GM18502 (cell line): Measurements from ENCODE around the gene TRIM43.
"Not testable (repeated sequence)": the region's sequence is repeated elsewhere in the genome, so short reads cannot be mapped to it uniquely, and the experiment has no call there.

Source experiments
- ATAC-seq: cut with Tn5 transposase; IDR thresholded peaks from one replicate; pipeline ENCODE4 v1.9.1; 2021; ENCODE audit warnings: mild to moderate bottlenecking; ENCODE audit not compliant: unreplicated experiment, poor library complexity

Gene TRIM43

GRCh38 chr2:95640515-95641288, 48.9 kb downstream of the TRIM43 start:
- not testable (repeated sequence) for ATAC-seq

GRCh38 chr2:95641289-95641575, 49.4 kb downstream of the TRIM43 start:
- ATAC-seq: not testable (repeated sequence)

- not testable (repeated sequence) for ATAC-seq
These were observed 50.0 kb downstream of the TRIM43 start for GRCh38 chr2:95641787-95642186.

GRCh38 chr2:95642360-95642759, 50.6 kb downstream of the TRIM43 start:
- not testable (repeated sequence) for ATAC-seq

- ATAC-seq: not testable (repeated sequence)
These were observed 51.1 kb downstream of the TRIM43 start for GRCh38 chr2:95642951-95643350.

DNA sequence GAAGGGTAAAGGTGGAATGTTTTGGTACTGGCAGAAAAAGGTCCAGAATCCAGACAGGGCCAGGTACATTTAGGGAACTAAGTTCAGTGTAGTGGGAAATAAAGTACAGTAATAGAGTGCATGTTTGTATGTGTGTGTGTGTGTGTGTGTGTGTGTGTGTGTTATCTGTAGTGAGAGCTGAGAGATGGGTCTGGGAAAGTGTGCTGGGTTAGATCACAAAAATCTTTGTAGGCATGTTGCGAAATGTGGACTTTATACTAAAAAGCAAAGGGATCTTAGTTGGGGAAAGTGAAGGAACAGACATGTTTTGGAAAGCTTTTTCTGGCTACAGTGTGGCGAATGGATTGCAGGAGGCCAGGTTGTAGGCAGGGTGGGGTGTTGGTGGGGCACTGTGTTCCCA, 53.5 kb downstream of the TRIM43 start:
- not testable (repeated sequence) for ATAC-seq

- not testable (repeated sequence) for ATAC-seq
These were observed 54.6 kb downstream of the TRIM43 start for GRCh38 chr2:95646274-95646994.

GRCh38 chr2:95648894-95649544, 57.2 kb downstream of the TRIM43 start:
- not testable (repeated sequence) for ATAC-seq
